DOHH2 (cell line): ENCODE data around the gene PCSK5.

ENCODE experiments used
- H3F3A ChIP-seq: fragments of 200-600 bp; sonication (generic), shearing (Covaris generic); 2 replicates; pipeline ENCODE4 v1.6.0; 2016; ENCODE audit warnings: antibody characterized with exemption, mild to moderate bottlenecking; ENCODE audit not compliant: control insufficient read depth, insufficient read depth
- H3K27ac ChIP-seq: fragments of 200-600 bp; sonication (generic); 2 replicates; pipeline ENCODE4 v1.5.1; 2014; ENCODE audit warnings: low read depth, mild to moderate bottlenecking, low read length, moderate library complexity
- H3K27me3 ChIP-seq: fragments of 200-600 bp; sonication (generic); 2 replicates; pipeline ENCODE4 v1.6.1; 2014; ENCODE audit warnings: mild to moderate bottlenecking, low read length, mixed read lengths; ENCODE audit not compliant: control insufficient read depth
- H3K36me3 ChIP-seq: fragments of 200-600 bp; sonication (generic); 2 replicates; pipeline ENCODE4 v1.6.1; 2014; ENCODE audit warnings: mild to moderate bottlenecking, low read length, moderate library complexity, mixed read lengths; ENCODE audit not compliant: control insufficient read depth
- H3K4me1 ChIP-seq: fragments of 200-600 bp; sonication (generic); 2 replicates; pipeline ENCODE4 v1.6.1; 2014; ENCODE audit warnings: mild to moderate bottlenecking, low read length, mixed read lengths; ENCODE audit not compliant: control insufficient read depth
- H3K4me2 ChIP-seq: fragments of 200-600 bp; sonication (generic); 2 replicates; pipeline ENCODE4 v1.6.0; 2014; ENCODE audit warnings: mild to moderate bottlenecking, low read length, moderate library complexity
- H3K4me3 ChIP-seq: fragments of 200-600 bp; sonication (generic); 2 replicates; pipeline ENCODE4 v1.5.1; 2014; ENCODE audit warnings: mild to moderate bottlenecking, low read length, mixed read lengths
- H3K79me2 ChIP-seq: fragments of 200-600 bp; sonication (generic); 2 replicates; pipeline ENCODE4 v1.6.1; 2014; ENCODE audit warnings: mild to moderate bottlenecking, low read length, mixed read lengths; ENCODE audit not compliant: control insufficient read depth
- H3K9me2 ChIP-seq: fragments of 200-600 bp; sonication (generic); replicated peaks from 2 replicates; pipeline ENCODE4 v1.6.1; 2014; ENCODE audit warnings: mild to moderate bottlenecking, low read length, mixed read lengths; ENCODE audit not compliant: control insufficient read depth
- H3K9me3 ChIP-seq: fragments of 200-600 bp; sonication (generic); 2 replicates; pipeline ENCODE4 v1.6.1; 2014; ENCODE audit warnings: antibody characterized with exemption, low read length, mixed read lengths; ENCODE audit not compliant: control insufficient read depth, insufficient read depth
- H4K20me1 ChIP-seq: fragments of 200-600 bp; sonication (generic); 2 replicates; pipeline ENCODE4 v1.6.0; 2014; ENCODE audit warnings: low read depth, mild to moderate bottlenecking, antibody characterized with exemption, low read length, moderate library complexity; ENCODE audit not compliant: control insufficient read depth, insufficient read depth
- EZH2phosphoT487 ChIP-seq: fragments of 200-600 bp; sonication (generic); IDR thresholded peaks from 2 replicates; pipeline ENCODE4 v1.6.1; 2017; ENCODE audit warnings: borderline replicate concordance, mild to moderate bottlenecking, antibody characterized with exemption, low read length, moderate library complexity, mixed read lengths
- TF ChIP-seq, protein P1 (sequence below): fragments of 200-600 bp; sonication (generic); IDR thresholded peaks from one replicate; pipeline ENCODE4 v1.5.1; 2014; ENCODE audit warnings: antibody characterized with exemption, mild to moderate bottlenecking, low read depth, low read length; ENCODE audit not compliant: poor library complexity, severe bottlenecking

The PCSK5 gene

GRCh38 chr9:76363032-76363395 is 472.5 kb downstream of the PCSK5 start:
- no peaks in the 10 kb centered on the region for H3K79me2 ChIP-seq
- H3K9me3 ChIP-seq = no peaks in the 10 kb centered on the region
- TF ChIP-seq, protein P1, sequence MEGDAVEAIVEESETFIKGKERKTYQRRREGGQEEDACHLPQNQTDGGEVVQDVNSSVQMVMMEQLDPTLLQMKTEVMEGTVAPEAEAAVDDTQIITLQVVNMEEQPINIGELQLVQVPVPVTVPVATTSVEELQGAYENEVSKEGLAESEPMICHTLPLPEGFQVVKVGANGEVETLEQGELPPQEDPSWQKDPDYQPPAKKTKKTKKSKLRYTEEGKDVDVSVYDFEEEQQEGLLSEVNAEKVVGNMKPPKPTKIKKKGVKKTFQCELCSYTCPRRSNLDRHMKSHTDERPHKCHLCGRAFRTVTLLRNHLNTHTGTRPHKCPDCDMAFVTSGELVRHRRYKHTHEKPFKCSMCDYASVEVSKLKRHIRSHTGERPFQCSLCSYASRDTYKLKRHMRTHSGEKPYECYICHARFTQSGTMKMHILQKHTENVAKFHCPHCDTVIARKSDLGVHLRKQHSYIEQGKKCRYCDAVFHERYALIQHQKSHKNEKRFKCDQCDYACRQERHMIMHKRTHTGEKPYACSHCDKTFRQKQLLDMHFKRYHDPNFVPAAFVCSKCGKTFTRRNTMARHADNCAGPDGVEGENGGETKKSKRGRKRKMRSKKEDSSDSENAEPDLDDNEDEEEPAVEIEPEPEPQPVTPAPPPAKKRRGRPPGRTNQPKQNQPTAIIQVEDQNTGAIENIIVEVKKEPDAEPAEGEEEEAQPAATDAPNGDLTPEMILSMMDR = no peak
- TF ChIP-seq EZH2phosphoT487 = no peak
- no peaks in the 10 kb centered on the region for H3F3A ChIP-seq
- H4K20me1 ChIP-seq = no peaks in the 10 kb centered on the region
- H3K27ac ChIP-seq = no peak overlapping the region
- no peaks in the 10 kb centered on the region for H3K9me2 ChIP-seq
- H3K27me3 ChIP-seq = peaks cover 2% of the 10 kb centered on the region; the same call in 1 of the 2 replicates
- H3K4me1 ChIP-seq = no peaks in the 10 kb centered on the region
- no peak overlapping the region for H3K4me2 ChIP-seq
- H3K36me3 ChIP-seq = no peaks in the 10 kb centered on the region
- no peak overlapping the region for H3K4me3 ChIP-seq

GRCh38 chr9:76365028-76365427 is 474.6 kb downstream of the PCSK5 start:
- Histone ChIP-seq H3K27me3 (peaks cover 2% of the 10 kb centered on the region; the same call in 1 of the 2 replicates), H3K4me2 (no peak overlapping the region), H3K79me2 (no peaks in the 10 kb centered on the region), H3K36me3 (no peaks in the 10 kb centered on the region), H3K9me2 (no peaks in the 10 kb centered on the region), H4K20me1 (no peaks in the 10 kb centered on the region), H3K4me1 (peaks cover 4% of the 10 kb centered on the region; the same call in 1 of the 2 replicates), H3K9me3 (no peaks in the 10 kb centered on the region), H3K4me3 (no peak overlapping the region), H3K27ac (no peak overlapping the region), H3F3A (no peaks in the 10 kb centered on the region)
- TF ChIP-seq, protein P1 = no peak

DNA sequence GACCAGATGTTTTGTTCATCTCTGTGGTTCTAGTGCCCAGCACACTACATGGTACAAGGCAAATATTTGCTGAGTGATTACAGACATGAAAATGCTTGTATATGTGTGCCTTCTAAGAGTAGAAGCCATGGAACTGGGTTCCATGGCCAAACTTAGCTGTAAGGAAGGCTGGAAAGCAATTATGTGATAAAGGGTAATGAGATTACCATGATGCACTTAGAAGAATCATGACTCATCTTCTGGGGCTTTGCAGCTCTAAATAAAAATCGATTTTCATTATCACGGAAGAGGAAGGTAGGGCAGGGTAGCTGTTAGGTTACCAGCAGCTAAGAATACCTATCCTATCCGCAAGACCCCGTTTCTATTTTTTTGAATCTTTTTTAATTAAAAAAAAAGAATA is 475.8 kb downstream of the PCSK5 start:
- H3F3A ChIP-seq = no peaks in the 10 kb centered on the region
- H3K4me1 ChIP-seq = peaks cover 4% of the 10 kb centered on the region; the same call in 1 of the 2 replicates
- no peaks in the 10 kb centered on the region for H3K79me2 ChIP-seq
- H3K27ac ChIP-seq = no peak overlapping the region
- no peak overlapping the region for H3K4me2 ChIP-seq
- no peaks in the 10 kb centered on the region for H3K27me3 ChIP-seq
- H3K36me3 ChIP-seq = no peaks in the 10 kb centered on the region
- H3K9me3 ChIP-seq = no peaks in the 10 kb centered on the region
- H3K4me3 ChIP-seq = no peak overlapping the region
- no peaks in the 10 kb centered on the region for H4K20me1 ChIP-seq
- TF ChIP-seq, protein P1 = no peak
- no peak for TF ChIP-seq EZH2phosphoT487
- H3K9me2 ChIP-seq = no peaks in the 10 kb centered on the region

GRCh38 chr9:76369583-76369982 is 479.1 kb downstream of the PCSK5 start:
- Histone ChIP-seq H3K4me2 (no peak overlapping the region), H3K9me2 (no peaks in the 10 kb centered on the region), H3K36me3 (no peaks in the 10 kb centered on the region), H3K27me3 (peaks cover 12% of the 10 kb centered on the region), H3K4me1 (peaks cover 4% of the 10 kb centered on the region; the same call in 1 of the 2 replicates), H3K4me3 (no peak overlapping the region), H3K27ac (no peak overlapping the region), H3K79me2 (no peaks in the 10 kb centered on the region), H3K9me3 (no peaks in the 10 kb centered on the region), H3F3A (no peaks in the 10 kb centered on the region), H4K20me1 (no peaks in the 10 kb centered on the region)
- TF ChIP-seq, protein P1 = no peak
- no peak for TF ChIP-seq EZH2phosphoT487
